ENCODE measurements around the gene SUSD1. TPM values are rescaled to one million over a fixed set of nuclear protein-coding genes. Genes with fewer than 3 reads are reported as not detected.

The SUSD1 gene
- total RNA-seq, 2 experiments from 2014 or later, result 0.32 TPM; not detected in 1

DNA sequence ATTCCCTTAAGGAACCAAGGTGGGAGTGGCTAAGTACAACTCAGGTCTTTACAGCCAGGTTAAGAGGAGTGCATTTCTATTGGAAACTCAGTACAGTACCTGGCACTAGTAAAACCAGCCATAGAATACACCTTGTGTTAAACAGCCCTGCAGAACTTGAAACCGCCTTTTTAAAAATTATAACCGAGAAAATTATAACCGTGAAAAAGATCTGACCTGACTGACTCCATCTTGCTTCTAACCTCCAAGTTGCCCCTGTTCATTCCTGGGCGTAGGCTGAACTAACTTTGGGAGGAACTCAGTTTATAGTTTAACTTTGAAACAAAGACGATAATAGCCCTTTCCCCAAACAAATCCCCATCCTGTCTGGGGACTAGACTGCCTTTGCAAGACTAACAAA lies 132.3 kb downstream of the SUSD1 start:
- no peaks in the 10 kb centered on the region for H3K36me3 ChIP-seq (ENCODE audit: insufficient read depth, low read length)
- H3K9me3 ChIP-seq (ENCODE audit: low read length), result no peaks in the 10 kb centered on the region
- DNase-seq (ENCODE audit: low spot score), result no peak
- H3K4me2 ChIP-seq (ENCODE audit: low read length), result no peak overlapping the region
- BruUV-seq (replicated peaks), result no TSS peak
- no peaks in the 10 kb centered on the region for H3K79me2 ChIP-seq (ENCODE audit: insufficient read depth, low read depth, low read length)
- intact Hi-C loops (cut with micrococcal nuclease; ENCODE audit: unreplicated experiment), result no loop called here
- no peak overlapping the region for H3K27ac ChIP-seq (ENCODE audit: low read depth, low read length, poor library complexity, severe bottlenecking)
- H3K4me1 ChIP-seq (ENCODE audit: insufficient read depth, low read length, poor library complexity, severe bottlenecking), result no peaks in the 10 kb centered on the region
- H4K20me1 ChIP-seq (ENCODE audit: insufficient read depth, low read length), result no peaks in the 10 kb centered on the region
- H3K9me2 ChIP-seq (ENCODE audit: insufficient read depth, low read length), result no peaks in the 10 kb centered on the region
- CTCF ChIA-PET (ENCODE audit: unreplicated experiment), result no interaction called here
- H2AFZ ChIP-seq (ENCODE audit: low read length), result no peak overlapping the region
- no peak for TF ChIP-seq CTCF (conservative IDR thresholded peaks at IDR 0.05; ENCODE audit: low read length)
- TF ChIP-seq EZH2phosphoT487 (IDR thresholded peaks at IDR 0.05; ENCODE audit: borderline replicate concordance, low read depth, low read length), result no peak
- POLR2A ChIA-PET, result no interaction called here
- no peak overlapping the region for H3K4me3 ChIP-seq (ENCODE audit: low read depth, low read length, poor library complexity, severe bottlenecking)

DNA sequence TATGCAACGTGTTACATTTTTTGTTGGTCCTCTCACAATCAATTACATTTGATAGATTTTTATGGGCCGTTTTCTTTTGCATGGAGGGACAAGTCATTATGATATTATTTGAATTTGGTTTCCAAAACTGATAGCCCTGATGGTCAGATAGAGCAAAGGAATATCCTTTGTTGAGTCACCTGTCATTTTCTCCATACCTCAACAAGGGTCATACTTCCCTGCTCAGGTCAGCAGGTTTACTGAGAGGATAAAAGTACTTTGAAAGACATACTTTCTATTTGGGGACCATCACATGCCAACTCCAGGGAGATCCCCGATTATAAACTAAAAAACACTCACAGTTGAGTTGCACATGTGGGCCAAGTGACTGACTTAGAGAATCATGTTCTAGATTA lies 132.9 kb downstream of the SUSD1 start:
- no peaks in the 10 kb centered on the region for H3K9me2 ChIP-seq (ENCODE audit: insufficient read depth, low read length)
- H4K20me1 ChIP-seq (ENCODE audit: insufficient read depth, low read length), result no peaks in the 10 kb centered on the region
- no peak overlapping the region for H3K27ac ChIP-seq (ENCODE audit: low read depth, low read length, poor library complexity, severe bottlenecking)
- H2AFZ ChIP-seq (ENCODE audit: low read length), result no peak overlapping the region
- POLR2A ChIA-PET, result no interaction called here
- H3K4me1 ChIP-seq (ENCODE audit: insufficient read depth, low read length, poor library complexity, severe bottlenecking), result peaks cover 5% of the 10 kb centered on the region
- no peak for TF ChIP-seq EZH2phosphoT487 (IDR thresholded peaks at IDR 0.05; ENCODE audit: borderline replicate concordance, low read depth, low read length)
- no peak for TF ChIP-seq CTCF (conservative IDR thresholded peaks at IDR 0.05; ENCODE audit: low read length)
- no peak for DNase-seq (ENCODE audit: low spot score)
- no TSS peak for BruUV-seq (replicated peaks)
- no peaks in the 10 kb centered on the region for H3K36me3 ChIP-seq (ENCODE audit: insufficient read depth, low read length)
- CTCF ChIA-PET (ENCODE audit: unreplicated experiment), result no interaction called here
- no peak overlapping the region for H3K4me2 ChIP-seq (ENCODE audit: low read length)
- intact Hi-C loops (cut with micrococcal nuclease; ENCODE audit: unreplicated experiment), result no loop called here
- H3K79me2 ChIP-seq (ENCODE audit: insufficient read depth, low read depth, low read length), result no peaks in the 10 kb centered on the region
- H3K4me3 ChIP-seq (ENCODE audit: low read depth, low read length, poor library complexity, severe bottlenecking), result no peak overlapping the region
- H3K9me3 ChIP-seq (ENCODE audit: low read length), result no peaks in the 10 kb centered on the region

GRCh38 chr9:112041536-112042243 lies 133.4 kb downstream of the SUSD1 start:
- POLR2A ChIA-PET, result interaction anchor here (0.8 kb wide), 1 partner anchor 21 kb away, joined by 3 read pairs; no protein-coding TSS in a partner anchor
- intact Hi-C loops (cut with micrococcal nuclease; ENCODE audit: unreplicated experiment), result no loop called here
- Histone ChIP-seq H3K9me3 (ENCODE audit: low read length) (no peaks in the 10 kb centered on the region), H3K27ac (ENCODE audit: low read depth, low read length, poor library complexity, severe bottlenecking) (no peak overlapping the region), H3K79me2 (ENCODE audit: insufficient read depth, low read depth, low read length) (no peaks in the 10 kb centered on the region), H3K36me3 (ENCODE audit: insufficient read depth, low read length) (no peaks in the 10 kb centered on the region), H3K9me2 (ENCODE audit: insufficient read depth, low read length) (no peaks in the 10 kb centered on the region), H4K20me1 (ENCODE audit: insufficient read depth, low read length) (no peaks in the 10 kb centered on the region), H3K4me3 (ENCODE audit: low read depth, low read length, poor library complexity, severe bottlenecking) (no peak overlapping the region), H2AFZ (ENCODE audit: low read length) (no peak overlapping the region), H3K4me1 (ENCODE audit: insufficient read depth, low read length, poor library complexity, severe bottlenecking) (peaks cover 8% of the 10 kb centered on the region), H3K4me2 (ENCODE audit: low read length) (no peak overlapping the region)
- TF ChIP-seq CTCF (conservative IDR thresholded peaks at IDR 0.05; ENCODE audit: low read length) (no peak), EZH2phosphoT487 (IDR thresholded peaks at IDR 0.05; ENCODE audit: borderline replicate concordance, low read depth, low read length) (no peak)
- no TSS peak for BruUV-seq (replicated peaks)
- no peak for DNase-seq (ENCODE audit: low spot score)
- CTCF ChIA-PET (ENCODE audit: unreplicated experiment), result no interaction called here
